SK-N-SH treated with all-trans-retinoic acid at 6 μM for 48 hours (cell line): ENCODE results near the gene TMEM238L.

ENCODE experiments used
- ATAC-seq: fragments of 200-7000 bp; cut with Tn5 transposase; 3 replicates; pipeline ENCODE4 v1.9.1; 2020; ENCODE audit warnings: mild to moderate bottlenecking, moderate library complexity
- ARNTL ChIP-seq: fragments of 450-650 bp; formaldehyde crosslinking; IDR thresholded peaks from 2 replicates; pipeline ENCODE4 v1.5.0; 2020; ENCODE audit warnings: low read depth, mild to moderate bottlenecking, moderate library complexity, borderline replicate concordance
- CREB5 ChIP-seq: fragments of 250-450 bp; sonication (Bioruptor Pico); IDR thresholded peaks from 2 replicates; pipeline ENCODE4 v1.5.1; 2020; ENCODE audit warnings: low read depth, mild to moderate bottlenecking, moderate library complexity
- CSDC2 ChIP-seq: fragments of 250-450 bp; sonication (Bioruptor Pico); IDR thresholded peaks from 2 replicates; pipeline ENCODE4 v1.5.0; 2020; ENCODE audit warnings: mild to moderate bottlenecking, moderate library complexity
- CSRNP3 ChIP-seq: fragments of 250-450 bp; sonication (Bioruptor Pico); IDR thresholded peaks from 2 replicates; pipeline ENCODE4 v1.5.1; 2021; ENCODE audit warnings: mild to moderate bottlenecking, moderate library complexity
- ESRRG ChIP-seq: fragments of 250-450 bp; sonication (Bioruptor Pico); IDR thresholded peaks from 2 replicates; pipeline ENCODE4 v1.6.1; 2021; ENCODE audit warnings: mild to moderate bottlenecking
- GLIS3 ChIP-seq: fragments of 250-450 bp; sonication (Bioruptor Pico); IDR thresholded peaks from 2 replicates; pipeline ENCODE4 v1.5.0; 2020; ENCODE audit warnings: mild to moderate bottlenecking, moderate library complexity
- ISL1 ChIP-seq: fragments of 250-450 bp; sonication (Bioruptor Pico); IDR thresholded peaks from 2 replicates; pipeline ENCODE4 v2.1.2; 2022; ENCODE audit warnings: mild to moderate bottlenecking, moderate library complexity
- PATZ1 ChIP-seq: fragments of 250-450 bp; sonication (Bioruptor Pico); IDR thresholded peaks from 2 replicates; pipeline ENCODE4 v1.8.0; 2020; ENCODE audit warnings: mild to moderate bottlenecking, moderate library complexity, borderline replicate concordance
- POU6F1 ChIP-seq: fragments of 250-450 bp; sonication (Bioruptor Pico); IDR thresholded peaks from 2 replicates; pipeline ENCODE4 v1.8.0; 2021; ENCODE audit warnings: low read depth, mild to moderate bottlenecking, moderate library complexity, borderline replicate concordance
- PPARA ChIP-seq: fragments of 250-450 bp; sonication (Bioruptor Pico); IDR thresholded peaks from 2 replicates; pipeline ENCODE4 v1.5.0; 2020; ENCODE audit warnings: mild to moderate bottlenecking, borderline replicate concordance
- RARB ChIP-seq: fragments of 250-450 bp; sonication (Bioruptor Pico); IDR thresholded peaks from 2 replicates; pipeline ENCODE4 v1.8.0; 2021; ENCODE audit warnings: mild to moderate bottlenecking, moderate library complexity
- TSHZ2 ChIP-seq: fragments of 250-450 bp; sonication (Bioruptor Pico); IDR thresholded peaks from 2 replicates; pipeline ENCODE4 v1.5.0; 2020; ENCODE audit warnings: mild to moderate bottlenecking, moderate library complexity
- ZC3H10 ChIP-seq: fragments of 250-450 bp; sonication (Bioruptor Pico); IDR thresholded peaks from 2 replicates; pipeline ENCODE4 v1.5.1; 2021; ENCODE audit warnings: mild to moderate bottlenecking, moderate library complexity
- ZFP3 ChIP-seq: fragments of 250-450 bp; sonication (Bioruptor Pico); IDR thresholded peaks from 2 replicates; pipeline ENCODE4 v1.5.0; 2020; ENCODE audit warnings: mild to moderate bottlenecking, moderate library complexity
- ZFP30 ChIP-seq: fragments of 450-650 bp; formaldehyde crosslinking; IDR thresholded peaks from 2 replicates; pipeline ENCODE4 v1.5.0; 2022; ENCODE audit warnings: mild to moderate bottlenecking, moderate library complexity
- ZNF565 ChIP-seq: fragments of 450-650 bp; formaldehyde crosslinking; conservative IDR thresholded peaks from 2 replicates; pipeline ENCODE4 v1.5.0; 2020; ENCODE audit warnings: low read depth, mild to moderate bottlenecking, moderate library complexity
- ZNF70 ChIP-seq: fragments of 450-650 bp; formaldehyde crosslinking; IDR thresholded peaks from 2 replicates; pipeline ENCODE4 v1.5.0; 2020; ENCODE audit warnings: mild to moderate bottlenecking, moderate library complexity
- ZNF8 ChIP-seq: fragments of 450-650 bp; formaldehyde crosslinking; IDR thresholded peaks from 2 replicates; pipeline ENCODE4 v1.5.0; 2020; ENCODE audit warnings: mild to moderate bottlenecking, moderate library complexity

TMEM238L gene

GRCh38 chr17:10761281-10761680 is 42.6 kb downstream of the TMEM238L start:
- TF ChIP-seq ZFP30 (CRISPR knock-in tag) = no peak
- no peak for TF ChIP-seq ISL1 (CRISPR knock-in tag)
- TF ChIP-seq CSRNP3 = no peak
- no peak for TF ChIP-seq CSDC2 (CRISPR knock-in tag)
- TF ChIP-seq RARB (CRISPR knock-in tag) = no peak
- no peak for TF ChIP-seq ARNTL (CRISPR knock-in tag)
- TF ChIP-seq GLIS3 (CRISPR knock-in tag) = no peak
- TF ChIP-seq ESRRG = no peak
- no peak for TF ChIP-seq TSHZ2
- TF ChIP-seq ZC3H10 = no peak
- TF ChIP-seq POU6F1 (CRISPR knock-in tag) = no peak
- ATAC-seq = no peak

GRCh38 chr17:10758062-10758461 is 45.8 kb downstream of the TMEM238L start:
- TF ChIP-seq GLIS3 (CRISPR knock-in tag) = no peak
- no peak for TF ChIP-seq ZFP3 (CRISPR knock-in tag)
- TF ChIP-seq PPARA (CRISPR knock-in tag) = no peak
- no peak for TF ChIP-seq ZNF565 (CRISPR knock-in tag)
- TF ChIP-seq CSDC2 (CRISPR knock-in tag) = no peak
- TF ChIP-seq, all 23 proteins: peak for 0
- no peak for ATAC-seq

GRCh38 chr17:10757647-10758046 is 46.3 kb downstream of the TMEM238L start:
- ATAC-seq = no peak
- no peak for TF ChIP-seq ARNTL (CRISPR knock-in tag)
- no peak for TF ChIP-seq ZNF565 (CRISPR knock-in tag)
- no peak for TF ChIP-seq ZNF8 (CRISPR knock-in tag)
- TF ChIP-seq ZNF70 = no peak
- no peak for TF ChIP-seq RARB (CRISPR knock-in tag)
- no peak for TF ChIP-seq ZC3H10
- TF ChIP-seq CREB5 (CRISPR knock-in tag) = no peak
- no peak for TF ChIP-seq ZFP3 (CRISPR knock-in tag)
- no peak for TF ChIP-seq GLIS3 (CRISPR knock-in tag)
- TF ChIP-seq TSHZ2 = no peak
- no peak for TF ChIP-seq PATZ1
- no peak for TF ChIP-seq POU6F1 (CRISPR knock-in tag)
- TF ChIP-seq, all 23 proteins: peak for 0
